ENCODE measurements around the gene OST4.

DNA sequence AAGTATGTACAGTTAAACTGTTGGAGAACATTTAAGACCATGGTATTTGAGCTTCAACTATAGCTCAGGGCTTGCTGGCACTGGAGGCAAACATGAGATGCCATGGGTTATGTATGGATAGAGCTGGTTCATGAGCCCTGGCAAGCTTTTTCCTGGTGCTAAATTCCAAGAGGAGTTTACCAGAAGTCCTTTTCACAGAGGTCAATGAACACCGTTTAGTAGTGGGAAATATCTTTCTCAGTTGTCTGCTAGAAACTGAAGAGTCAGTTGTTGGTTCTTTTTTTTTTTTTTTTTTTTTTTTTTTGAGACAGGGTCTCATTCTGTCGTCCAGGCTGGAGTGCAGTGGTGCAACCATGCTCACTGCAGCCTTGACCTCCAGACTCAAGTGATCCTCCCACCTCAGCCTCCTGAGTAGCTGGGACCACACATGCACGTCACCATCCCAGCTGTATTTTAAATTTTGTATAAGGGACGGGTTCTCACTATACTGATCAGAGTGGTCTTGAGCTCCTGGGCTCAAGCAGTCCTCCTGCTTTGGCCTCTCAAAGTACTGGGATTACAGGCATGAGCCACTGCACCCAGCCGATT is 16.5 kb upstream of the OST4 start:
- TF ChIP-seq, protein P1, sequence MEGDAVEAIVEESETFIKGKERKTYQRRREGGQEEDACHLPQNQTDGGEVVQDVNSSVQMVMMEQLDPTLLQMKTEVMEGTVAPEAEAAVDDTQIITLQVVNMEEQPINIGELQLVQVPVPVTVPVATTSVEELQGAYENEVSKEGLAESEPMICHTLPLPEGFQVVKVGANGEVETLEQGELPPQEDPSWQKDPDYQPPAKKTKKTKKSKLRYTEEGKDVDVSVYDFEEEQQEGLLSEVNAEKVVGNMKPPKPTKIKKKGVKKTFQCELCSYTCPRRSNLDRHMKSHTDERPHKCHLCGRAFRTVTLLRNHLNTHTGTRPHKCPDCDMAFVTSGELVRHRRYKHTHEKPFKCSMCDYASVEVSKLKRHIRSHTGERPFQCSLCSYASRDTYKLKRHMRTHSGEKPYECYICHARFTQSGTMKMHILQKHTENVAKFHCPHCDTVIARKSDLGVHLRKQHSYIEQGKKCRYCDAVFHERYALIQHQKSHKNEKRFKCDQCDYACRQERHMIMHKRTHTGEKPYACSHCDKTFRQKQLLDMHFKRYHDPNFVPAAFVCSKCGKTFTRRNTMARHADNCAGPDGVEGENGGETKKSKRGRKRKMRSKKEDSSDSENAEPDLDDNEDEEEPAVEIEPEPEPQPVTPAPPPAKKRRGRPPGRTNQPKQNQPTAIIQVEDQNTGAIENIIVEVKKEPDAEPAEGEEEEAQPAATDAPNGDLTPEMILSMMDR (IDR thresholded peaks at IDR 0.05): no peak
- TF ChIP-seq POLR2A (IDR thresholded peaks at IDR 0.05) (no peak), POLR2AphosphoS5 (IDR thresholded peaks at IDR 0.05) (no peak), EP300 (IDR thresholded peaks at IDR 0.05) (no peak)

All from suprapubic skin (tissue), 4 donors.